SH-SY5Y (cell line): ENCODE data around the gene PRM2.

Source experiments
- GATA2 ChIP-seq: IDR thresholded peaks from 2 replicates; pipeline ENCODE4 v1.6.1; 2011; ENCODE audit warnings: mild to moderate bottlenecking, low read depth, low read length
- GATA3 ChIP-seq: IDR thresholded peaks from 2 replicates; pipeline ENCODE4 v1.6.1; 2011; ENCODE audit warnings: low read depth, mild to moderate bottlenecking, low read length, moderate library complexity

- no peak for TF ChIP-seq GATA2
- TF ChIP-seq GATA3, result no peak
These were observed 35.4 kb downstream of the PRM2 start for GRCh38 chr16:11240636-11241473.
